ENCODE measurements around the gene PYGB.

The PYGB gene

DNA sequence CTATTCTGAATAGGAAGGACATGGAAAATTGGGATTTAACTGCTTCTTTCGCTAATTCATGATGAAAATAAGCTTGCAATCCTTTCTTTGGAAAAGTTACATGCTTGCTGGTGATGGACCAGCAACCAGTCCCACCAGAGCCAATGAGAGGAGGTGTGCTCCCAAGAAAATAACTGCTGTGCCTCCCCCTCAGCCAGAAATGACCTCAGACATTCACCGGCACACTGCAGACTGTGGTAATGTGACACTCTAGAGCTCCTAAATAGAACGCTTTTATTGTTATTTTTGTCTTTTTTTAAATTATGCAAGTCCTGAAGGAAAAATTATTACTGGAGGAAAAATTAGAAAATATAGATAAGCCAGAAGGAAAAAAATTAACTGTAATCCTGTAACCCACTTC is 2.6 kb downstream of the PYGB start:
- peaks cover 0 to 13% (median 5%) of the 10 kb centered on the region in 3 experiments for H3K27me3 ChIP-seq (ENCODE audit: control insufficient read depth in 3 of 3, insufficient read depth in 3 of 3, low read depth in 1 of 3, low read length in 3 of 3)
- peaks cover 19 to 34% of the 10 kb centered on the region in 2 donors for H3K4me1 ChIP-seq (ENCODE audit: control insufficient read depth in 2 of 2, insufficient read depth in 1 of 2, low read depth in 1 of 2, low read length in 2 of 2)
- H2BK12ac ChIP-seq (ENCODE audit: low read length), result no peak overlapping the region
- H2AK5ac ChIP-seq (ENCODE audit: low read depth, low read length), result no peak overlapping the region
- H3K27ac ChIP-seq (replicated peaks; ENCODE audit: low read length), result no peak overlapping the region
- peaks cover 5% of the 10 kb centered on the region for H3K79me1 ChIP-seq (ENCODE audit: low read depth, low read length)
- no peak overlapping the region for H3K23ac ChIP-seq (ENCODE audit: low read depth, low read length, poor library complexity)
- no peak overlapping the region for H3K4me2 ChIP-seq (ENCODE audit: insufficient read depth, low read length, poor library complexity, severe bottlenecking)
- no peak overlapping the region for H3K14ac ChIP-seq (ENCODE audit: low read length)
- no peak overlapping the region for H3K4me3 ChIP-seq (ENCODE audit: low read length in 2 of 2)
- no peak overlapping the region for H3K4ac ChIP-seq (ENCODE audit: low read length)
- no peak overlapping the region for H2AFZ ChIP-seq (ENCODE audit: low read length)
- H4K91ac ChIP-seq (ENCODE audit: low read depth, low read length, poor library complexity), result no peak overlapping the region
- no peaks in the 10 kb centered on the region for H3K9me3 ChIP-seq (replicated peaks in 1 of 2; ENCODE audit: control insufficient read depth in 2 of 2, insufficient read depth in 1 of 2, low read depth in 1 of 2, low read length in 2 of 2)
- H2BK120ac ChIP-seq (ENCODE audit: low read depth, low read length), result no peak overlapping the region
- H2BK15ac ChIP-seq (ENCODE audit: low read length), result no peak overlapping the region
- no CpG with 5 or more reads among the region's 3 CpGs for WGBS, 2 donors (ENCODE audit: extremely low coverage in 2 of 2, insufficient read length in 2 of 2, insufficient replicate concordance in 1 of 2)
- no peak for DNase-seq (ENCODE audit: low spot score)
- H2BK5ac ChIP-seq (ENCODE audit: low read length), result no peak overlapping the region
- no peak overlapping the region for H3K9ac ChIP-seq (ENCODE audit: low read depth, low read length, poor library complexity)
- no peak overlapping the region for H4K8ac ChIP-seq (ENCODE audit: low read depth, low read length)
- peaks cover 5 to 38% of the 10 kb centered on the region in 2 donors for H3K36me3 ChIP-seq (replicated peaks in 1 of 2; ENCODE audit: control insufficient read depth in 2 of 2, insufficient read depth in 2 of 2, low read length in 2 of 2)
- no peak overlapping the region for H3K18ac ChIP-seq (ENCODE audit: low read length)

DNA sequence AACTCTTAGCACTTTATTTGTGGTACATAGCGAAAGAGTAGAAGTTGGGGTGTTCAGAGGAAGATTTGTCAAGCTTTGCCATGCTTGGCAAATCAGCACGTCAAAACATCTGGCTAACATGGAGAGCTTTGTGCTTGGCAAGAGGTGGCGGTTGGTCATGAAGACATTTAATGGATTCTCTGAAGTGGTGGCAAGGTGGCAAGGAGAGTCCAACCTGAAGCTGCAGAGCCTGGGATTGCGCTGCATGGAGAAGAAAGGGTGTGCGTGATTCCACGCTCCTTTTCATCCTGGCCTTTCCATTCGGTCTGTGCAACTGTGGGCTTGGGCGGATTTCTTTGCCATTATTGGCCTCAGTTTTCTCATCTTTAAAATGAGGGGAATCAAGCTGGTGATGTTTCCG is 3.1 kb downstream of the PYGB start:
- Histone ChIP-seq H2AK5ac (ENCODE audit: low read depth, low read length) (no peak overlapping the region), H4K91ac (ENCODE audit: low read depth, low read length, poor library complexity) (no peak overlapping the region), H2BK120ac (ENCODE audit: low read depth, low read length) (no peak overlapping the region), H3K36me3 (replicated peaks in 1 of 2; ENCODE audit: control insufficient read depth in 2 of 2, insufficient read depth in 2 of 2, low read length in 2 of 2) (peaks cover 5 to 38% of the 10 kb centered on the region in 2 donors), H2BK5ac (ENCODE audit: low read length) (no peak overlapping the region), H3K4me3 (ENCODE audit: low read length in 2 of 2) (no peak overlapping the region), H2BK15ac (ENCODE audit: low read length) (no peak overlapping the region), H2BK12ac (ENCODE audit: low read length) (no peak overlapping the region), H2AFZ (ENCODE audit: low read length) (no peak overlapping the region), H3K27me3 (ENCODE audit: control insufficient read depth in 3 of 3, insufficient read depth in 3 of 3, low read depth in 1 of 3, low read length in 3 of 3) (peaks cover 0 to 13% (median 5%) of the 10 kb centered on the region in 3 experiments), H3K14ac (ENCODE audit: low read length) (no peak overlapping the region), H3K4ac (ENCODE audit: low read length) (no peak overlapping the region), H4K8ac (ENCODE audit: low read depth, low read length) (no peak overlapping the region), H3K27ac (replicated peaks; ENCODE audit: low read length) (no peak overlapping the region), H3K4me2 (ENCODE audit: insufficient read depth, low read length, poor library complexity, severe bottlenecking) (no peak overlapping the region), H3K9ac (ENCODE audit: low read depth, low read length, poor library complexity) (no peak overlapping the region), H3K9me3 (replicated peaks in 1 of 2; ENCODE audit: control insufficient read depth in 2 of 2, insufficient read depth in 1 of 2, low read depth in 1 of 2, low read length in 2 of 2) (no peaks in the 10 kb centered on the region), H3K18ac (ENCODE audit: low read length) (no peak overlapping the region), H3K4me1 (ENCODE audit: control insufficient read depth in 2 of 2, insufficient read depth in 1 of 2, low read depth in 1 of 2, low read length in 2 of 2) (peaks cover 19 to 34% of the 10 kb centered on the region in 2 donors), H3K79me1 (ENCODE audit: low read depth, low read length) (peaks cover 5% of the 10 kb centered on the region), H3K23ac (ENCODE audit: low read depth, low read length, poor library complexity) (no peak overlapping the region)
- no peak for DNase-seq (ENCODE audit: low spot score)
- WGBS, 2 donors (ENCODE audit: extremely low coverage in 2 of 2, insufficient read length in 2 of 2, insufficient replicate concordance in 1 of 2), result no CpG with 5 or more reads among the region's 9 CpGs

GRCh38 chr20:25251558-25251957 is 3.7 kb downstream of the PYGB start:
- H3K4ac ChIP-seq (ENCODE audit: low read length), result no peak overlapping the region
- no peak overlapping the region for H3K4me3 ChIP-seq (ENCODE audit: low read length in 2 of 2)

DNA sequence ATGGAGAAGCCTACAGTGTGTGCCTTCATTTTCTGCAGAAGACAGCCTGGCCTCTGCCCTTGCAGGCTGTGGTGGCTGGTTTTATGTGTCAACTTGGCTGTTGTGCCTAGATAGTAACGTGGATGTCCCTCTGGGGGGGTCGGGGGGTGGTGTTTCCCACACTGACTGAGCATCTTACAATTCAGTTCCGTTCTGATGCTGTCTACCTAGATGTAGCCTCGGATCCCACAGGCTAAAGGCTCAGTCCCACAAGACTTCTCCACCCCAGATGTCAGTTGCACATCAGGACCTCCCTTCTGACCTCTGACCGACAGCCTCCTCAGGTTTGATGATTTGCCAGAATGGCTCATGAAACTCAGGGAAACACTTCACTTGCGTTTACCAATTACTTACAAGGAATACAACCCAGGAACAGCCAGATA is 4.4 kb downstream of the PYGB start:
- WGBS, 2 donors (ENCODE audit: extremely low coverage in 2 of 2, insufficient read length in 2 of 2, insufficient replicate concordance in 1 of 2), result no CpG with 5 or more reads among the region's 6 CpGs
- peak overlapping the region; percentile 60 for H3K14ac ChIP-seq (ENCODE audit: low read length)
- no peak overlapping the region for H2BK12ac ChIP-seq (ENCODE audit: low read length)

More at GRCh38 chr20:25251558-25251957, 3.7 kb downstream of the PYGB start:
- Histone ChIP-seq H4K8ac (ENCODE audit: low read depth, low read length) (no peak overlapping the region), H3K4me2 (ENCODE audit: insufficient read depth, low read length, poor library complexity, severe bottlenecking) (no peak overlapping the region), H3K79me1 (ENCODE audit: low read depth, low read length) (peaks cover 5% of the 10 kb centered on the region), H3K9me3 (replicated peaks in 1 of 2; ENCODE audit: control insufficient read depth in 2 of 2, insufficient read depth in 1 of 2, low read depth in 1 of 2, low read length in 2 of 2) (no peaks in the 10 kb centered on the region), H3K14ac (ENCODE audit: low read length) (no peak overlapping the region), H2BK120ac (ENCODE audit: low read depth, low read length) (no peak overlapping the region), H2AFZ (ENCODE audit: low read length) (no peak overlapping the region), H3K36me3 (replicated peaks in 1 of 2; ENCODE audit: control insufficient read depth in 2 of 2, insufficient read depth in 2 of 2, low read length in 2 of 2) (peaks cover 5 to 38% of the 10 kb centered on the region in 2 donors), H3K27me3 (ENCODE audit: control insufficient read depth in 3 of 3, insufficient read depth in 3 of 3, low read depth in 1 of 3, low read length in 3 of 3) (peaks cover 0 to 8% (median 4%) of the 10 kb centered on the region in 3 experiments), H2BK5ac (ENCODE audit: low read length) (no peak overlapping the region), H2AK5ac (ENCODE audit: low read depth, low read length) (no peak overlapping the region), H3K18ac (ENCODE audit: low read length) (no peak overlapping the region), H2BK12ac (ENCODE audit: low read length) (no peak overlapping the region), H3K9ac (ENCODE audit: low read depth, low read length, poor library complexity) (no peak overlapping the region), H3K4me1 (ENCODE audit: control insufficient read depth in 2 of 2, insufficient read depth in 1 of 2, low read depth in 1 of 2, low read length in 2 of 2) (peaks cover 19 to 34% of the 10 kb centered on the region in 2 donors), H3K23ac (ENCODE audit: low read depth, low read length, poor library complexity) (no peak overlapping the region), H4K91ac (ENCODE audit: low read depth, low read length, poor library complexity) (no peak overlapping the region), H2BK15ac (ENCODE audit: low read length) (no peak overlapping the region), H3K27ac (replicated peaks; ENCODE audit: low read length) (no peak overlapping the region)
- DNase-seq (ENCODE audit: low spot score), result no peak
- no CpG with 5 or more reads among the region's 4 CpGs for WGBS, 2 donors (ENCODE audit: extremely low coverage in 2 of 2, insufficient read length in 2 of 2, insufficient replicate concordance in 1 of 2)

More for the DNA sequence above, 4.4 kb downstream of the PYGB start:
- Histone ChIP-seq H3K27me3 (ENCODE audit: control insufficient read depth in 3 of 3, insufficient read depth in 3 of 3, low read depth in 1 of 3, low read length in 3 of 3) (peaks cover 0 to under 1% (median 0%) of the 10 kb centered on the region in 3 experiments), H2BK120ac (ENCODE audit: low read depth, low read length) (no peak overlapping the region), H3K18ac (ENCODE audit: low read length) (peak overlapping the region; percentile 55), H3K27ac (replicated peaks; ENCODE audit: low read length) (no peak overlapping the region), H3K4me1 (ENCODE audit: control insufficient read depth in 2 of 2, insufficient read depth in 1 of 2, low read depth in 1 of 2, low read length in 2 of 2) (peaks cover 19 to 30% of the 10 kb centered on the region in 2 donors), H3K36me3 (replicated peaks in 1 of 2; ENCODE audit: control insufficient read depth in 2 of 2, insufficient read depth in 2 of 2, low read length in 2 of 2) (peaks cover 5 to 38% of the 10 kb centered on the region in 2 donors), H3K9me3 (replicated peaks in 1 of 2; ENCODE audit: control insufficient read depth in 2 of 2, insufficient read depth in 1 of 2, low read depth in 1 of 2, low read length in 2 of 2) (no peaks in the 10 kb centered on the region), H2BK15ac (ENCODE audit: low read length) (no peak overlapping the region), H3K79me1 (ENCODE audit: low read depth, low read length) (peaks cover 5% of the 10 kb centered on the region), H2AK5ac (ENCODE audit: low read depth, low read length) (no peak overlapping the region), H3K4me3 (ENCODE audit: low read length in 2 of 2) (no peak overlapping the region), H3K4me2 (ENCODE audit: insufficient read depth, low read length, poor library complexity, severe bottlenecking) (no peak overlapping the region), H4K91ac (ENCODE audit: low read depth, low read length, poor library complexity) (no peak overlapping the region), H4K8ac (ENCODE audit: low read depth, low read length) (no peak overlapping the region), H3K9ac (ENCODE audit: low read depth, low read length, poor library complexity) (peak overlapping the region; percentile 10), H3K4ac (ENCODE audit: low read length) (no peak overlapping the region), H3K23ac (ENCODE audit: low read depth, low read length, poor library complexity) (no peak overlapping the region), H2AFZ (ENCODE audit: low read length) (no peak overlapping the region), H2BK5ac (ENCODE audit: low read length) (no peak overlapping the region)
- no peak for DNase-seq (ENCODE audit: low spot score)

Measured in neuronal stem cell (in vitro differentiated cells).